BLaER1 treated with 17β-estradiol and CSF1 and Interleukin-3, amounts not matched to agents 10 nM and 100 nM (cell line): Measurements from ENCODE around the gene LRRC8B.

ENCODE experiments used
- H3K27ac ChIP-seq, 11 experiments: shearing (Covaris generic); formaldehyde crosslinking; 2 replicates each; pipeline ENCODE4 v1.8.1; 2022
- H3K27me3 ChIP-seq, 11 experiments: shearing (Covaris generic); formaldehyde crosslinking; 2 replicates each; pipeline ENCODE4 v1.8.1; 2022
- H3K36me3 ChIP-seq, 11 experiments: shearing (Covaris generic); formaldehyde crosslinking; 2 replicates each; pipeline ENCODE4 v1.8.1; 2022
- H3K4me1 ChIP-seq, 10 experiments: shearing (Covaris generic); formaldehyde crosslinking; 2 replicates each; pipeline ENCODE4 v1.8.1; 2022
- H3K4me2 ChIP-seq, 11 experiments: shearing (Covaris generic); formaldehyde crosslinking; 2 replicates each; pipeline ENCODE4 v1.8.1; 2022
- H3K4me3 ChIP-seq, 10 experiments: shearing (Covaris generic); formaldehyde crosslinking; 2 replicates each; pipeline ENCODE4 v1.8.1; 2022
- H3K9ac ChIP-seq, 11 experiments: shearing (Covaris generic); formaldehyde crosslinking; 2 replicates each; pipeline ENCODE4 v1.8.1; 2022
- H3K9me3 ChIP-seq, 11 experiments: shearing (Covaris generic); formaldehyde crosslinking; replicated peaks in 1 of 11; 2 replicates each; pipeline ENCODE4 v1.8.1; 2022
- H4K20me1 ChIP-seq, 11 experiments: shearing (Covaris generic); formaldehyde crosslinking; 2 replicates each; pipeline ENCODE4 v1.8.1; 2022
- Cebpa-rat ChIP-seq, 11 experiments: shearing (Covaris generic); IDR thresholded peaks; 2 replicates each; pipeline ENCODE4 v1.8.1; 2022

LRRC8B gene

DNA sequence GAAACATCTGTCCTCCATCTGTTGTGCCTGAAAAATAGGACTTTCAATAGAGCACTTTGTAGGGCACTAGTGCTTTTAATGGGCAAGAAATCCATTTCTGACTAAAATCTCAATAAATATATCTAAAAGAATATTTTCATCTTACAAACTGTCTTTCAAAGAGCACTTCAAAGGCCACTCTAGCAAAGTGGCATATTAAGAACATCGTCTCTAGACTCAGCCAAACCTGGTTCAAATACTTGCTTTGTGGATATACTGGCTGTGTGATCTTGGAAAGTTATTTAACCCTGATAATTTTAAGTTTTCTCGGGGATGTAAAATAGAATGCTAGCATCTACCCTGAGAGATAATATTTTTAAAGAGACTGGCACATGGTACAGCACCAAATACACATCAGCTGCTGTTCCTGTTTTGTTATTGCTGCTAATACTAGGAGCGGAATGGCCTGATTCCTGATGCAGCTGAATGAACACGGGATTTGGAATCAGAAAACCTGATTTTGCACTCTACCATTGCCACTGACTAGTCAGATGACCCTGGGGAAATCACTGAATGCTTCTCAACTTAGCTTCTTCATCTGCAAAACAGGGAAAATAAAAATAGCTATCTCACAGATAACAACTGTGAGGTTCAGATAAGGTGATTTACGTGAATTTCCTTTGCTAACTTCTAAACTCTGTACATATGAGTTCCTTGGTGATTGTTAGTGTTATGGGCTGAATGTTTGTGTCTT, 83.1 kb downstream of the LRRC8B start:
- TF ChIP-seq Cebpa-rat (IDR thresholded peaks at IDR 0.05) = no peak
- Histone ChIP-seq H3K9me3 (peaks cover 0 to 15% (median 0%) of the 10 kb centered on the region in 11 experiments; a peak in 4 of 22 replicates), H4K20me1 (0 out of 22 replicates have a peak, but pooled peaks cover 0 to 5% (median 0%) of the 10 kb centered on the region in 11 experiments), H3K36me3 (peaks cover 4 to 38% (median 26%) of the 10 kb centered on the region in 11 experiments; a peak in 19 of 22 replicates), H3K27me3 (no peaks in the 10 kb centered on the region), H3K9ac (no peak overlapping the region), H3K4me1 (peaks cover 22 to 50% (median 38%) of the 10 kb centered on the region in 10 experiments; a peak in 19 of 20 replicates), H3K27ac (no peak overlapping the region), H3K4me2 (peak overlapping the region; percentile 10 to 53 (median 33); a peak in 15 of 22 replicates), H3K4me3 (no peak overlapping the region)

DNA sequence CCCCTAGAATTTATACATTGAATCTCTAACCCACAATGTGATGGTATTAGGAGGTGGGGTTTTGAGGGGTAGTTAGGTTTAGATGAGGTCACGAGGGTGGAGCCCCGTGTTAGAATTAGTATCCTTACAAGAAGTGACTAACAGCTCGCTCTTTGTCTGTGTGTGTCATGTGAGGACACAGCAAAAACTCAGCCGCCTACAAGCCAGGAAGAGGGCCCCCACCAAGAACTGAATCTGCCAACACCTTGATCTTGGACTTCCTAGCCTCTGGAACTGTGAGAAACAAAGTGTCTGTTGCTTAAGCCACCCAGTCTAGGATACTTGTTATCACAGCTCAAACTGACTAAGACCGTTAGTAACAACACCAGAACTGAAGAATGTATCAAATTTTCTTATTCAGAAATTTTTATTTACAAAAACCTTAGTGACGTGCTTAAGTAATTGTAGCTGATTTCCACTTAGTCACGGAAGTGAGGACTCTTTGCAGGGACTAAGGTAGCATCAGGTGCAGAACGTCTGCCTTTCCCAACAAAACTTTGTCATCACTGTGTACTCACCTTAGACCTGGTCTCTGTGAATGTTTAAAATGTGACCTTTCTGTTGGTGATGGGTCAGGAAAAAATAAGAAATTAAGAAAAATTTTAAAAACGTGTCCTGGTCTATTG, 83.8 kb downstream of the LRRC8B start:
- 0 out of 22 replicates have a peak, but pooled peaks cover 0 to 7% (median 0%) of the 10 kb centered on the region in 11 experiments for H4K20me1 ChIP-seq
- TF ChIP-seq Cebpa-rat (IDR thresholded peaks at IDR 0.05) = no peak
- H3K27me3 ChIP-seq = no peaks in the 10 kb centered on the region
- H3K4me3 ChIP-seq = no peak overlapping the region
- peaks cover 22 to 50% (median 38%) of the 10 kb centered on the region in 10 experiments; a peak in 19 of 20 replicates for H3K4me1 ChIP-seq
- peak overlapping the region; percentile 10 to 53 (median 33); a peak in 15 of 22 replicates for H3K4me2 ChIP-seq
- peaks cover 0 to 15% (median 0%) of the 10 kb centered on the region in 11 experiments; a peak in 4 of 22 replicates for H3K9me3 ChIP-seq
- H3K36me3 ChIP-seq = peaks cover 4 to 38% (median 26%) of the 10 kb centered on the region in 11 experiments; a peak in 19 of 22 replicates
- H3K27ac ChIP-seq = 0 out of 22 replicates have a peak overlapping the region, but pooled peaks of 1 of the 11 experiments have one; percentile 15
- 0 out of 22 replicates have a peak overlapping the region, but pooled peaks of 1 of the 11 experiments have one; percentile 14 for H3K9ac ChIP-seq

DNA sequence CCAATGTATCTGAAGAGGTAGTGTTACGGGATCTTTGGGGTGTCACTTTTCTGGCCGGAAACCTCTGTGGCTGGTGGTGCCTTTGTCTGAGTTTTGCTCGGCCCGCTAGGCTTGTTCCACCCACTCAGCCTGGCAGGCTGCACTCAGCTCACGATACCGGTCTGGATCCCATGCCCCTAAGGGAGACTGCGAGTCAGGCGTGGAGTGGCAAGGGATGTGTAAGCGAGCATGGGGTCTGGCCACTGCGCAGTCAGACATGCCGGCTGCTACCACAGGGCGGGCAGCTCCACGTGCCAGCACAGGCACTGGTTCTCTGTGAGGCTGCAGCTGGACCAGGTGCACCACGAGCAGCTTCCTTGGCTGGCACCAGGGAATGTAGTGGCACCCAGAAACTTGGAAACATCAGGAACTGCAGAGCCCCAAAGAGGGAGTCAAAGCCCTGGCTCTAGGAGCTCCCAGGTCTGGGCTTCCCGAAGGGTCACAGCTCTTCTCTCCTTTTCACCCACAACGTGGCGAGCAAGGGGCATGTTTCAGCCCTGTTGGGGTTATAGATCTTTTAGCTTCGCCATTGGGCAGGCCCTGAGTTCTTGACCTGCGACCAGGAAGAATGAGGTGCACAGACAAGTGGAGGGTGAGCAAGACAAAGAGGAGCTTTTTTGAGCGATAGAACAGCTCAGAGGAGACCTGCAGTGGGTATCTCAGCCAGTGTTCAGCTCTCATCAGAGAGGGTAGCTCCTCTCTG, 84.5 kb downstream of the LRRC8B start:
- TF ChIP-seq Cebpa-rat (IDR thresholded peaks at IDR 0.05) = no peak
- no peaks in the 10 kb centered on the region for H3K27me3 ChIP-seq
- 0 out of 22 replicates have a peak, but pooled peaks cover 0 to 7% (median 0%) of the 10 kb centered on the region in 11 experiments for H4K20me1 ChIP-seq
- peaks cover 22 to 50% (median 38%) of the 10 kb centered on the region in 10 experiments; a peak in 19 of 20 replicates for H3K4me1 ChIP-seq
- H3K9ac ChIP-seq = no peak overlapping the region
- peaks cover 0 to 15% (median 0%) of the 10 kb centered on the region in 11 experiments; a peak in 4 of 22 replicates for H3K9me3 ChIP-seq
- H3K27ac ChIP-seq = no peak overlapping the region
- peak overlapping the region in 1 of 11 experiments; percentile 25; a peak in 1 of 22 replicates for H3K4me2 ChIP-seq
- H3K4me3 ChIP-seq = no peak overlapping the region
- H3K36me3 ChIP-seq = peaks cover 4 to 36% (median 29%) of the 10 kb centered on the region in 11 experiments; a peak in 19 of 22 replicates

DNA sequence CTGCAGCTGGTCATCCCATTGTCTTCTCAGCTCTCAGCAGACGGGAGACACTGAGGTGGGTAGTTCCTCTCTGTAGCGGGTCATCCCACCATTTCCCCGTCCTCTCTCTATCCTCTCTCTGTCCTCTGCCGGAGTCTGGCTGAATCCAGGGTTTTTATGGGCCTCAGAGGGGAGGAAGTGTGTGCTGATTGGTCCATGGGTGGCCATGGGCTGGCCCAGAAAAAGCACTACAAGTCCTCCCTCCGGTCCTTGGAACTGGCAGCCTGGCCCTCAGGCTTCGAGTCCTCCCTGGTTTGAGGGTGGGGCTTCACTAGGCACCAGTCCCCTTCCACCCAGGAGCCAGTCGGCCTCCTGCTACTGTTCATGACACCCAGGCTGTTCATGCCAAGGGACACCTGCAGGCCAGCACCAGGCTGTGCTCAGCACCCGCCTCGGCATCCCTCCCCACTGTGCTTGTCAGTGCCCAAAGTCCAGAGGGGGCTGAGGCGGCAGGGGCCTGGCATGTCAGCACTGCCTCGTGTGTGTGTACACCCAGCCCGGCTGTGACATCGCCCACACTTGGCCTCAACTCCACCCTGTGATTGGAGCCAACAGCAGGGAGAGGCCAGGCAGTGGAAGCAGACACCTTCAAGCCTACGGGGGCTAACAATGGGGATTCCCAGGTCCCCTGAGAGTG, 85.3 kb downstream of the LRRC8B start:
- no peak for TF ChIP-seq Cebpa-rat (IDR thresholded peaks at IDR 0.05)
- Histone ChIP-seq H4K20me1 (0 out of 22 replicates have a peak, but pooled peaks cover 0 to 7% (median 0%) of the 10 kb centered on the region in 11 experiments), H3K4me3 (no peak overlapping the region), H3K27me3 (no peaks in the 10 kb centered on the region), H3K4me2 (peak overlapping the region in 2 of 11 experiments; percentile 1 to 30; a peak in 3 of 22 replicates), H3K4me1 (peaks cover 22 to 50% (median 38%) of the 10 kb centered on the region in 10 experiments; a peak in 19 of 20 replicates), H3K36me3 (peaks cover 4 to 32% (median 27%) of the 10 kb centered on the region in 11 experiments; a peak in 19 of 22 replicates), H3K9me3 (peaks cover 0 to 15% (median 0%) of the 10 kb centered on the region in 11 experiments; a peak in 4 of 22 replicates), H3K9ac (no peak overlapping the region), H3K27ac (no peak overlapping the region)

DNA sequence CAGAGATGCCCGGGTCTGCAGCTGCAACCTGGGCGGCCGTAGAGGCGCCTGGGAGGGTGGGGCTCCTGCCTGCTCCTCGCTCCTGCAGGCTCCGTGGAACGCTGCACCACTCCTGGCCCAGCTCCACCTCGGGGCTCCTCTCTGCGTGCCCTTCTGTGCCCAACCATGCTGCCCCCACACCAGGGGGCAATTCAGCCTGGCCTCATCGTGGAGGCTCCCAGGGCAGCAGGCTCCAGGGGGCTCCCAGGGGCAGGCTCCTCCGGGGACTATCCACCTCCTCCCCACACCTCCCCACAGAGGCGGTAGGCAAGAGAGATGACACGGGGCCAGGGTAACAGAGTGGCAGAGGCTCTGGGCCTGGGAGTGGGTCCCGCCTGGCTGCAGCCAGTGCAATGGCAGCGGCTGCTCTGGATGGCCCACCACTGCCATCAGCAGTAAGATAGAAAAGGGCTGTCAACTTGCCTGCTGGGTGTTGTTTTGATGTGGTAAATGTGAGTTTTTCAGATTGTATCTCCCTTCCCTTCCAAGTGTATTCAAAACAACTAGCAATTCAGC, 85.9 kb downstream of the LRRC8B start:
- no peak for TF ChIP-seq Cebpa-rat (IDR thresholded peaks at IDR 0.05)
- Histone ChIP-seq H4K20me1 (0 out of 22 replicates have a peak, but pooled peaks cover 0 to 7% (median 0%) of the 10 kb centered on the region in 11 experiments), H3K4me2 (peak overlapping the region in 2 of 11 experiments; percentile 1 to 30; a peak in 3 of 22 replicates)

DNA sequence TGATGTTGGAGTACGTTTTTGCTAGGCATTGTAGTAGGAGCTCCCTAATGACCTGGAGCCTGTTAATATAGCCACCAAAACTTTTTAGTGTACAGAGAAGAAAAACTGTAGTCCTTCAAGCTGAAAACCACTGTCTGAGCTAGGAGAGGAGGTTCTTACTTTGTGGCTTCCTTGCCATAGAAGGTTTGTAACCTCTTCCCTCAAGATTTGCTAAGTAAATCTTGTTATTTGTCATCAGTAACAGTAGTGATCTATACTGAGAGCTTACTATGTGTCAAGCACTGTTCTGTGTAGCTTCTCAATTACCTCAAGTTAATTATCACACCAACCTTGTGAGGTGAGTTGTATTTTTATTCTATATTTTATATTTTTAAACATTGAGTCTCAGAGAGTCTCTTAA, 87.1 kb downstream of the LRRC8B start:
- Histone ChIP-seq H3K9me3 (peaks cover 0 to 15% (median 2%) of the 10 kb centered on the region in 11 experiments; a peak in 5 of 22 replicates), H3K9ac (no peak overlapping the region), H3K4me1 (peaks cover 15 to 41% (median 28%) of the 10 kb centered on the region in 10 experiments; a peak in 19 of 20 replicates), H4K20me1 (0 out of 22 replicates have a peak, but pooled peaks cover 0 to 7% (median 0%) of the 10 kb centered on the region in 11 experiments), H3K4me2 (peak overlapping the region in 1 of 11 experiments; percentile 27; a peak in 1 of 22 replicates), H3K4me3 (no peak overlapping the region), H3K27me3 (no peaks in the 10 kb centered on the region), H3K27ac (no peak overlapping the region), H3K36me3 (peaks cover 4 to 47% (median 28%) of the 10 kb centered on the region in 11 experiments; a peak in 19 of 22 replicates)
- TF ChIP-seq Cebpa-rat (IDR thresholded peaks at IDR 0.05) = no peak

More for the DNA sequence above, 85.9 kb downstream of the LRRC8B start:
- no peak overlapping the region for H3K9ac ChIP-seq
- H3K27ac ChIP-seq = no peak overlapping the region
- peaks cover 4 to 36% (median 25%) of the 10 kb centered on the region in 11 experiments; a peak in 19 of 22 replicates for H3K36me3 ChIP-seq
- peaks cover 0 to 15% (median 0%) of the 10 kb centered on the region in 11 experiments; a peak in 4 of 22 replicates for H3K9me3 ChIP-seq
- H3K4me1 ChIP-seq = peaks cover 18 to 47% (median 33%) of the 10 kb centered on the region in 10 experiments; a peak in 19 of 20 replicates
- H3K27me3 ChIP-seq = no peaks in the 10 kb centered on the region
- no peak overlapping the region for H3K4me3 ChIP-seq

DNA sequence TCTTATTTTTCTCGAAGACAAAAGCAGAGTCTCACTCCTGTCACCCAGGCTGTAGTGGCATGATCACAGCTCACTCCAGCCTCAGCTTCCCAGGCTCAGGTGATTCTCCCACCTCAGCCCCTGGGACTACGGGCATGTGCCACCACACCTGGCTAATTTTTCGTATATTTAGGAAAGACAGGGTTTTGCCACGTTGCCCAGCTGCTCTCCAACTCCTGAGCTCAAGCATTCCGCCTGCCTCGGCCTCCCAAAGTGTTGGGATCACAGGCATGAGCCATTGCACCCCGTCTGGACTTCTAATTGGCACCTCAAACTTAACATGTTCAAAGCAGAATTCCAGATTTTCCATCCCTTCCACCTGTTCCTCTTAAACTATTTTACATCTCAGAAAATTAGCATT, 89.3 kb downstream of the LRRC8B start:
- H3K4me3 ChIP-seq = no peak overlapping the region
- H3K9ac ChIP-seq = no peak overlapping the region
- no peak overlapping the region for H3K27ac ChIP-seq
- peaks cover 11 to 33% (median 24%) of the 10 kb centered on the region in 11 experiments for H3K9me3 ChIP-seq
- no peak overlapping the region for H3K4me2 ChIP-seq
- peaks cover 14 to 59% (median 41%) of the 10 kb centered on the region in 11 experiments for H3K36me3 ChIP-seq
- 0 out of 22 replicates have a peak, but pooled peaks cover 0 to 7% (median 0%) of the 10 kb centered on the region in 11 experiments for H4K20me1 ChIP-seq
- H3K4me1 ChIP-seq = peaks cover 0 to 22% (median 13%) of the 10 kb centered on the region in 10 experiments; a peak in 13 of 20 replicates
- no peaks in the 10 kb centered on the region for H3K27me3 ChIP-seq
- no peak for TF ChIP-seq Cebpa-rat (IDR thresholded peaks at IDR 0.05)
